GM18519 (cell line): ENCODE measurements around the gene FAM180A.

Source experiments
- ATAC-seq: cut with Tn5 transposase; IDR thresholded peaks from one replicate; pipeline ENCODE4 v1.9.1; 2021; ENCODE audit warnings: mild to moderate bottlenecking, moderate library complexity; ENCODE audit not compliant: unreplicated experiment, low FRiP score

The FAM180A gene

GRCh38 chr7:135692055-135692454 is 56.6 kb downstream of the FAM180A start:
- ATAC-seq, result no peak

GRCh38 chr7:135690566-135690965 is 58.0 kb downstream of the FAM180A start:
- no peak for ATAC-seq

- ATAC-seq, result no peak
Measured at GRCh38 chr7:135687466-135687865, 61.1 kb downstream of the FAM180A start.

GRCh38 chr7:135685306-135686084 is 63.1 kb downstream of the FAM180A start:
- ATAC-seq, result no peak

- ATAC-seq, result no peak
Measured at GRCh38 chr7:135684699-135685098, 63.9 kb downstream of the FAM180A start.

- no peak for ATAC-seq
Measured at GRCh38 chr7:135684136-135684535, 64.5 kb downstream of the FAM180A start.

- ATAC-seq, result no peak
Measured at GRCh38 chr7:135683609-135684008, 65.0 kb downstream of the FAM180A start.

- ATAC-seq, result no peak
Measured at GRCh38 chr7:135682191-135682590, 66.4 kb downstream of the FAM180A start.

GRCh38 chr7:135681762-135682161 is 66.9 kb downstream of the FAM180A start:
- ATAC-seq, result no peak
